ENCODE data around the gene HCLS1. TPM values are rescaled to one million over a fixed set of nuclear protein-coding genes. Genes with fewer than 3 reads are reported as not detected.

Gene HCLS1
- total RNA-seq, 1 donor from 2014 or later: 440 TPM

DNA sequence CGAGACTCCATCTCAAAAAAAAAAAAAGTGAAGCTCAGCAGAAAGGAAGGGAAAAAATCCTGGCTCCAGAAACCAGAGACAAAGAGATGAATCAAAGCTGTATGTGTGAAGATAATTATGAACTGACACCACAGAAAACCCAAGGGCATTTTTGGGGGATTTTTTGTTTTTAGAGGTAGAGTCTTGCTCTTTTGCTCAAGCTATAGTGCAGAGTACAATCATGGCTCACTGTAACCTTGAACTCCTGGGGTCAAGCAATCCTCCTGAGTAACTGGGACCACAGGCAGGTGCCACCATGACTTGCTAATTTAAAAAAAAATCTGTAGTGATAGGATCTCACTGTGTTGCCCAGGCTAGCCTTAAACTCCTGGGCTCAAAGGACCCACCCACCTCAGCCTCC, 22.8 kb downstream of the HCLS1 start:
- Mint-ChIP-seq H3K9me3 (no peaks in the 10 kb centered on the region), H3K4me3 (no peak overlapping the region), H3K27me3 (no peaks in the 10 kb centered on the region), H3K27ac (peak overlapping the region; percentile 56), H3K36me3 (ENCODE audit: low read depth) (peaks cover 97% of the 10 kb centered on the region), H3K4me1 (peaks cover 12% of the 10 kb centered on the region)
- TF ChIP-seq, protein P1, sequence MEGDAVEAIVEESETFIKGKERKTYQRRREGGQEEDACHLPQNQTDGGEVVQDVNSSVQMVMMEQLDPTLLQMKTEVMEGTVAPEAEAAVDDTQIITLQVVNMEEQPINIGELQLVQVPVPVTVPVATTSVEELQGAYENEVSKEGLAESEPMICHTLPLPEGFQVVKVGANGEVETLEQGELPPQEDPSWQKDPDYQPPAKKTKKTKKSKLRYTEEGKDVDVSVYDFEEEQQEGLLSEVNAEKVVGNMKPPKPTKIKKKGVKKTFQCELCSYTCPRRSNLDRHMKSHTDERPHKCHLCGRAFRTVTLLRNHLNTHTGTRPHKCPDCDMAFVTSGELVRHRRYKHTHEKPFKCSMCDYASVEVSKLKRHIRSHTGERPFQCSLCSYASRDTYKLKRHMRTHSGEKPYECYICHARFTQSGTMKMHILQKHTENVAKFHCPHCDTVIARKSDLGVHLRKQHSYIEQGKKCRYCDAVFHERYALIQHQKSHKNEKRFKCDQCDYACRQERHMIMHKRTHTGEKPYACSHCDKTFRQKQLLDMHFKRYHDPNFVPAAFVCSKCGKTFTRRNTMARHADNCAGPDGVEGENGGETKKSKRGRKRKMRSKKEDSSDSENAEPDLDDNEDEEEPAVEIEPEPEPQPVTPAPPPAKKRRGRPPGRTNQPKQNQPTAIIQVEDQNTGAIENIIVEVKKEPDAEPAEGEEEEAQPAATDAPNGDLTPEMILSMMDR (IDR thresholded peaks at IDR 0.05): no peak
- CTCF ChIA-PET: no interaction called here
- ATAC-seq (ENCODE audit: low read depth) (peak; percentile 34), DNase-seq (no peak)
- POLR2A ChIA-PET: interaction anchor here (0.7 to 2.4 kb wide), 3 partner anchors 18 to 102 kb away, joined by 3 to 9 read pairs (median 4); partner anchors contain the start of gene HCLS1
- intact Hi-C loops (cut with micrococcal nuclease): loop anchor here (5.0 kb wide), 1 partner anchor 91 kb away; the partner anchor contains the start of gene POLQ

DNA sequence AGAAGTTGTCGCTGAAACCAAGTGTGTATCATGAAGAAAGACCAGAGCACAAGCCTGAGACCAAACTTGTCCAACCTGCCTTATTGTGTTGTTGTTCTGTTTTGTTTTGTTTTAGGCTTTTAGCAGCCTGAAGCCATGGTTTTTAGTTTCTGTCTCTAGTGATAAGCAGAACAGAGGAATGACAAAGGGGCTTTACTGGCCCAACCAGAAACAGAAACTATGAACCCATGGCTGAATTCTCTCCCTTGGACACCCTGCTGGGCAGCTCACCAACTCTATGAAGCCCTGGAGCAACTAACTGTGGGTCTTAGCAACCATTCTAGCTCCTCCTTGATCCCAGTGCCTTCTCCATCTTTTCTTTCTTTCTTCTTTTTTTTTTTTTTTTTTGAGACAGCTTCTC, 30.3 kb downstream of the HCLS1 start:
- TF ChIP-seq, protein P1 (IDR thresholded peaks at IDR 0.05): no peak
- no peaks in the 10 kb centered on the region for H3K27me3 Mint-ChIP-seq
- peak overlapping the region; percentile 53 for H3K27ac Mint-ChIP-seq
- ChIA-PET POLR2A (interaction anchor here (0.7 kb wide), 1 partner anchor 874 kb away, joined by 4 read pairs; no protein-coding TSS in a partner anchor), CTCF (no interaction called here)
- H3K9me3 Mint-ChIP-seq: no peaks in the 10 kb centered on the region
- intact Hi-C loops (cut with micrococcal nuclease): no loop called here
- no peaks in the 10 kb centered on the region for H3K4me1 Mint-ChIP-seq
- peak; percentile 34 for ATAC-seq (ENCODE audit: low read depth)
- peaks cover 68% of the 10 kb centered on the region for H3K36me3 Mint-ChIP-seq (ENCODE audit: low read depth)
- H3K4me3 Mint-ChIP-seq: no peak overlapping the region
- DNase-seq: no peak

DNA sequence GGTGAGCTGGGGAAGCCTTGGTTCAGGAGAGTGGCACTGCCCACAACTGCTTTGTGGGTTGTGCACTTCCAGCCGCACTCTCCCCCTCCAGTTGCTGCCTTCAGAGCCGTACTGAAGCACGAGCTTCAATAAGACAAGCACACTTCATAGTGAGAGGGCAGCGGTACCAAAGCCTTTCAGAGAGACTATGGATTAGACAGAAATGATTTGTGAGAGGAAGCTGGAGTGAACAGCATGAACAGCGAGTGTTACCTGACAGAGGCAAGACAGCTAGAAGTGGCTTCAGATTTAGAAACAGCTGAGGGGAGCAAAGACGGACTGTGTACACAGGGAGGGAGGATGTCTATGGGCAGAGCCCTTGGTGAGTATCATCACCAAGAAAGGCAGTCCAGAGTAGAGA, 31.1 kb downstream of the HCLS1 start:
- ChIA-PET CTCF (no interaction called here), POLR2A (no interaction called here)
- H3K36me3 Mint-ChIP-seq (ENCODE audit: low read depth): peaks cover 61% of the 10 kb centered on the region
- no peaks in the 10 kb centered on the region for H3K9me3 Mint-ChIP-seq
- no peaks in the 10 kb centered on the region for H3K4me1 Mint-ChIP-seq
- H3K27me3 Mint-ChIP-seq: no peaks in the 10 kb centered on the region
- peak overlapping the region; percentile 6 for H3K27ac Mint-ChIP-seq
- intact Hi-C loops (cut with micrococcal nuclease): no loop called here
- TF ChIP-seq, protein P1 (IDR thresholded peaks at IDR 0.05): no peak
- H3K4me3 Mint-ChIP-seq: no peak overlapping the region
- ATAC-seq (ENCODE audit: low read depth): no peak
- no peak for DNase-seq

DNA sequence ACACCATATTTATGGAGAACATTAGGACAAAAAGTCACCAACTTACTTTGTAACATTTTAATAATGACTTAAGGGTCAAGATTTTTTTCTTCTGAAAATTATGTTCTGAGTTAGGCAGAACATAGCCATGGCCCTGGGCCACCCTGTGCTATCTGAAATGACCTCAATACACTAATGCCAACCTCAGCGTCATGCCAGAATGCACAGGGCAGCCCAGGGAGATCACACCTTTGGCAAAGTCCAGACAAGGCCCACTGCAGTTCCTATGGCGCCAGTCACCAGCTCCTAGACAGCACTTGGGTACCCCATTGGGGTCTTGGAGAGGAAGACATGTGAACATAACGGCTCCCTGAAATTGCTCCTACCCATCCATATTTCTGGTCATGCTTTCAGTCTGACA, 33.1 kb downstream of the HCLS1 start:
- no peaks in the 10 kb centered on the region for H3K4me1 Mint-ChIP-seq
- no peak overlapping the region for H3K27ac Mint-ChIP-seq
- no peaks in the 10 kb centered on the region for H3K27me3 Mint-ChIP-seq
- peaks cover 41% of the 10 kb centered on the region for H3K36me3 Mint-ChIP-seq (ENCODE audit: low read depth)
- POLR2A ChIA-PET: no interaction called here
- H3K9me3 Mint-ChIP-seq: no peaks in the 10 kb centered on the region
- TF ChIP-seq, protein P1 (IDR thresholded peaks at IDR 0.05): no peak
- ATAC-seq (ENCODE audit: low read depth): no peak
- no peak overlapping the region for H3K4me3 Mint-ChIP-seq
- DNase-seq: no peak
- CTCF ChIA-PET: no interaction called here
- intact Hi-C loops (cut with micrococcal nuclease): no loop called here

DNA sequence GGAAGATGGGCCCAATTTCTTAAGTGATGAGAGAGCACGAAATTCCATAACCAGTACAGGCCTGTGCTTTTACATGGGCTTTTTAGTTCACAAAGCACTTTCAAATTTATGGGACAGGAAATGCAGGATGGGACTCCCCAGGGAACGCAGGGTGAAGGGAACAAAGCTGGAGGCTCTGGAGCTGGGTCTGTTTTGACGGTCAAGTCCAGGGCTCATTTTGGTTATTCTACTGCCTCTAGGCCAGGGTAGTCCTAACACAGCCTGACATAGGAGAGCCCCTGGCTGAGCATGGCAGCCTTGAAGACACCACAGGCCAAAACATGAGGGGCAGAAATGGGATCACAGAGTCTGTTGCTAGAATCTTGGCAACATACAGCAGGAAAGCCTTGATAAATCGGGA, 33.5 kb downstream of the HCLS1 start:
- ChIA-PET POLR2A (no interaction called here), CTCF (no interaction called here)
- intact Hi-C loops (cut with micrococcal nuclease): no loop called here
- Mint-ChIP-seq H3K27ac (no peak overlapping the region), H3K36me3 (ENCODE audit: low read depth) (peaks cover 37% of the 10 kb centered on the region), H3K4me3 (no peak overlapping the region), H3K27me3 (no peaks in the 10 kb centered on the region), H3K9me3 (no peaks in the 10 kb centered on the region), H3K4me1 (no peaks in the 10 kb centered on the region)
- DNase-seq (no peak), ATAC-seq (ENCODE audit: low read depth) (no peak)
- TF ChIP-seq, protein P1 (IDR thresholded peaks at IDR 0.05): no peak

Data from activated B cell treated with CpG ODN at 0.5 μM for 24 hours (primary cell).